Islet precursor cell (in vitro differentiated cells): ENCODE results near the gene ZNF513.

Source experiments
- DNase-seq: peaks from one replicate; pipeline ENCODE4 v3.0.0-alpha.2; 2018

Gene ZNF513

DNA sequence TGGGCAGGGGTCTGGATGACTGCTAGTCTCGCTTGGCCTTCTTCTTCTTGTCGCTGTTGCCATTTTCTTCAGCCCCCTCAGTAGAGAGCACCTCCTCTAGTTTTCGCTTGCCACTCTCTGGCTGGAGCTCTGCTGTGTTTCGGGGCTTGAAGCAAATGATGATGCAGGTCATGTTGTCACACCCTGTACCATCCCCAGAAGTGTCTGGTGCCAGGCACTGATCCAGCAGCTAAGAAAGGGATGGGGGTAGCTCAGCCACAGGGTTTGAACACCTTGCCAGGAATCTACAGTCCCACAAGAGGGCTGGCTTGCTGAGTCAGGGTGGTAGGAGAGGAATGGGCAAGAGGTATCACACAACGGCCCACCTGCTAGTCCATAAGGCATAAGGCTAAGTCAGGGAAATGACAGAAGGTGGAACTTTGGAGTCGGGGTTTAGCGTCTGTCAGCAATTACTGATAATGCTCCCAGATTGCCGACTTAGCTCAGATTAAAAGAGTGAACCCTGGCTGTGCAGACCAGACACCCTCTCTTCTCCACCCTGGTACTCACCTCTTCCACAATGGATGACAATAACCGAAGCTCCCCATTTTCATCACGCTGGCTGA is 1.1 kb upstream of the ZNF513 start:
- no peak for DNase-seq

DNA sequence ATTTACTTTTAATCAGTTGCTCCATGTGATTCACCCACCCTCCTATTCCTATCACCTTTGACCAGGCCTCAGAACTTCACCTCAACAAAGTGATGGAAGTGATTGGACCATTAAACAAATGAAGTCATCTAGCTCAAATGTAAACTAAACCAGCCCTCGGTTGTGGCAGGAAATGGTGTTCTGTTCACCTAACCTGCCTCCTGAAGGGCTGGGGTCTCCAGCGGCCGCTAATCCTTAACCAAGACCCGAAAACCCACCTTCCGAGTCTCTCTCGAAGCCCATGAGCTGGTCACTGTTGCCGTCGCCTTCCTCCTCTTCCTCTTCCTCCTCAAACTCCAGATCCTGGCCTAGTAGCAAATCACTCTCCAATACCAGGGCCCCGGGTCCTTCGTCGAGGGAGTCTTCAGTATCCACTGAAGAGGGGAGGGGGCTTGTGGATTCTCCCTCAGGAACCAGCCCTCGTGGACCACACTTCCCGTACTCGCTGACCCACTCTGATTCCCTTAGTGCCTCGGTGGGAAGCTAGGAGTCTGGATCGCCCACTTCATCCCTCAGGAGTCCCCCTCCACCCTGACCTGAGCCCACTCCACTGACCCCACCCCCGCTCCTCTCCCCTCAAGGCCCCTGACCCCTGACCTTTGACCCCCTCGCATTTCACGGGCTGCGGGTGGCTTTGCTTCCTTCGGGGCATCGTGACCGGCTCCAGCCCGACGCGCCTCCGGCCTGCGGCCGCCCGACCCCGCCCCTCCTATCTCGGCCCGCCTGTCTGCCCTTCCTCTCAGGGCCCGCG is 503 bp downstream of the ZNF513 start:
- DNase-seq, result peak; percentile 61

DNA sequence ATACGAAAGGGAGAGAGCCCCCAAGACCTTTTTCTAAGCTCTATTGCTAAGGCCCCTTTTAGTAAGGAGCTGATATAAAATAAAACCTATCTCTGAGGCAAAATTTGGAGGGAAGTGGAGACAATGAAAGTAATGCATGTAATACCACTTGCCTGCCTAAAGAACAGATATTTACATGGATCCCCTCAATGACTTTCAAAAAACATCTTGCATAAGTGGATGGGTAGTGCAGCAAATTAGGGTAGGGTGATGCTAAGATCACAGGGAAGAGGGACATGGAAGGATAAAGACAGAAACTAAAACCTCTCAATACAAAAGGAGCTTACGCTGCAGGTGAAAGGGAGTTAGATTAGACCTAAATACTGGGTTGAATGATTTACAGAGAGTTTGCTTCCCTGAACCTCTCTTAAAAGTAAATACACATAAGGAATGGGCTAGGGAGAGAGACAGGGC is 1.1 kb downstream of the ZNF513 start:
- DNase-seq, result no peak

DNA sequence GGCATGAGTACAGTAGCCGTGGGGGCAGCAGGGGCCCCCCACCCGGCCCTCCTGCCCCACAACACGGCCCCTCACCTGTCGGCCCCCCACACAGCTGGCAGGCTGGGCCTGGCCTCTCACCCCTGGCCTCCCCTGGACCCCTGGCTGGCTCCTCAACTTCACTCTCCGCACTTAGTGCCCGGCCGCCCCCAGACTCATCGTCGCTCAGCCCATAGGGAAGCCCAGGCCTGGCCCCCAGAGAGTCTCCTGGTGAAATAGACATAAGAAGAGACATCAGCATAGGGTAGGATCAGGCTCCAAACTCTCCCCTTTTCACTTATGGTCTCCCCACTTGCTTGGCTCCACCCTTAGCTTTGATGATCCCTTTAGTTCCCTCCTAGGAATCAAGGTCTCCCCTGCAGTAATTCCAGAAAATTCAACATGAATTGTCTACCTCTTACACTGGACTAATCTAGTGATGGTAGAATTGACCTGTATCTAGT is 1.7 kb downstream of the ZNF513 start:
- DNase-seq, result no peak

DNA sequence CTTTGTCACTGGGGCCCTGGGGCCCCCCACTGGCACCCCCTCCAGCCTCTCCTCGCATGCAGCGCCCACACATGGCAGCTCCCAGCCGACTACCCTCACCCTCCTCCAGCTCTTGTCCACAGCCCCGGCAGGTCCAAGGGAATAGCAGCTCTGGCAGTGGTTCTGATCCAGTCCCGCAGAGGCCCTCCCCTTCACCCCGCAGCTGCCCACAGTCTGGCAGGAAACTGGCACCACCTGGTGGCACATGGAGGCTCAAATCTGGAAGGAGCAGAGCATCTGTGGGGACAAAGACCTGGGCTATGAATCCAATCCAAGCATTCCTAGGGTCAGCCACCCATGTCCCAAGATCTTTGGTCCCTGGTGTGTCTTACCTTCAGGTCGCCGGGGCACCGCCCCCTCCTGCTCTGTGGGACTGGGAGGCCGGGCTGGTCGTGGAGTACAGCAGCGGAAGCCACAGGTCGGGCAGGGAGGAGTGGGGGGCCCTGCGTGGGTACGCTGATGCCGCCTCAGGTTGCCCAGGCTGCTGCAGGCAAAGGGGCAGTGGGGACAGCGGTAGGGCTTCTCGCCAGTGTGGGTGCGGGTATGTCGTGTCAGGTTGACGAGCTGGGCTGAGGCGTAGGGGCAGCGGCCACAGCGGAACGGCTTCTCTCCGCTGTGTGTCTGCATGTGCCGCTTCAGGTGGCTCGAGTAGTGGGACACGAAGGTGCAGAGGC is 2.3 kb downstream of the ZNF513 start:
- DNase-seq, result no peak

DNA sequence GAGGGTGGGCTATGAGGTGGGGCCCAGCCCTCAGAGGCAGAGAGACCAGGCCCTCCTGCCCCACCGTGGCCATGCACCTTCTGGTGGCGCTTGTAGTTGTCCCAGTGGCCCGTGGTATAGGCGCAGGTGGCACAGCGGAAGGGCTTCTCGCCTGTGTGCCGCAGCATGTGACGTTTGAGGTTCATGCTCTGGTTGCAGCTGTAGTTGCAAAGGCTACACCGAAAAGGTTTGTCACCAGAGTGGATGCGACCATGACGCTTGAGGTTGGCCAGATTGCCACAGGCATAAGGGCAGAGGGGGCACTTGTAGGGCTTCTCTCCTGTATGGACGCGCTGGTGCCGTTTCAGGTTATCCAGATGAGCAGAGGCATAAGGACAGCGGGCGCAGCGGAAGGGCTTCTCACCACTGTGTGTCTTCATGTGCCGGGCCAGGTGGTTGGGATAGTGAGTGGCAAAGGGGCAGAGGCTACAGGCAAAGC is 2.9 kb downstream of the ZNF513 start:
- DNase-seq, result no peak

DNA sequence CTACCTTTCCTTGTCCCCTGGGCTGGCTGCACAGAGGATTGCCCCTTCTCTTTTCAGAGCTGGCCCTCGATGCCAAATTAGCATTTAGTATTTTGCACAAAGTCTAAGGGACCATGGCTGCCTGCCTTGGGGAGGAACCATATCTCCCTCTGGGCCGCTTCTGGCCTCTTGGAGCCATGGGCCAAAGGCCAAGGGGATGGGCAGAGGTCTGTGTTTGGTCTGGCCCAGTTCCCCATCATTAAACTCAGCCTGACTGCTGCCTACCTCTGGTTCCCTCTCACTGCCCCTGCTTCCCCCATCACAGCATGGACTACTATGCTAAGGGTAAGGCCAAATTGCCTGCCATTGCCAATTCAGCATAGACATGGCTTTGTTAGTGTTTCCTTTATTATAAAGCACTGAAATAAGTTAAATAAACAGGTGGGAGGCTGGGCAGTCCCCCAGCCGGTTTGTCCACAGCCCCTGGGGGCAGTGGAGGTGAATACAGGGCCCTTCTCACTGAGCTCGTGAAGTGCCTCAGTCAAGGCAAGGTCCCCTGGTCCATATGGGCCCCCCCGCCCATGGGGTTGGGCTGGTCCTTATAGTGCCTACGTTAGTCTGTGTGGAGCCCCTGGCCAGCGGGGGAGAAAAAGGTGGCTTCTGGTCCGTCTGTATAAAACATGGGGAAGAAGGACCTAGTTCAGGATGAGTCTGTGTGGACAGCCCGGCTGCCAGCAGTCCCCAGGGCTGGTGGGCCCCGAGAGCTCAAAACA is 3.5 kb downstream of the ZNF513 start:
- DNase-seq, result no peak

DNA sequence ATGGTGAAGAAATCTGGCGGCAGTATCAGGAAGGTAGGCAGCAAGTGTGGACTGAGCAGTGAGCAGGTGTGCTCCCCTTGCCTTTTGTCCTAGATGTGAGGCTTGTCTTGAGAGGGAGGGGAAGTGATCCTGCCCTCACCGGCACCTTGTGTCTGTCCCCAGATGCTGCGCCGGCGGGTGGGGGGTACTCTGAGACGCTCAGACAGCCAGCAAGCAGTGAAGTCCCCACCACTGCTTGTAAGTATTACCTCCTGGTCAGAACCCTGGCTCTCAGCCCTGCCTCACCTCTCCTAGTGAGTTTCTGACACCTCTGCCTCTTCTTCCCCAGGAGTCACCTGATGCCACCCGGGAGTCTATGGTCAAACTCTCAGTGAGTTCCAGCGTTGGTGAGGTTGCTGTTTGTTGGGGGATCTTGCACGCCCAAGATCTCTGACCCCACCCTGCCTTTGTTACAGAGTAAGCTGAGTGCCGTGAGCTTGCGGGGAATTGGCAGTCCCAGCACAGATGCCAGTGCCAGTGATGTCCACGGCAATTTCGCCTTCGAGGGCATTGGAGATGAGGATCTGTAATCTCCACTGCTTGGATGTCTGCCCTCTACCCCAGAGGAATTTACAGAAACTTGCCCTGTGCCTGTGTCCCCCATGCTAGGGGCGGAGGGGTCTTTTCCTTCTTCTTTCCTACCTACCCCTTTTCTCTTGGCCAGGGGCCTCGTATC is 4.2 kb downstream of the ZNF513 start:
- no peak for DNase-seq

DNA sequence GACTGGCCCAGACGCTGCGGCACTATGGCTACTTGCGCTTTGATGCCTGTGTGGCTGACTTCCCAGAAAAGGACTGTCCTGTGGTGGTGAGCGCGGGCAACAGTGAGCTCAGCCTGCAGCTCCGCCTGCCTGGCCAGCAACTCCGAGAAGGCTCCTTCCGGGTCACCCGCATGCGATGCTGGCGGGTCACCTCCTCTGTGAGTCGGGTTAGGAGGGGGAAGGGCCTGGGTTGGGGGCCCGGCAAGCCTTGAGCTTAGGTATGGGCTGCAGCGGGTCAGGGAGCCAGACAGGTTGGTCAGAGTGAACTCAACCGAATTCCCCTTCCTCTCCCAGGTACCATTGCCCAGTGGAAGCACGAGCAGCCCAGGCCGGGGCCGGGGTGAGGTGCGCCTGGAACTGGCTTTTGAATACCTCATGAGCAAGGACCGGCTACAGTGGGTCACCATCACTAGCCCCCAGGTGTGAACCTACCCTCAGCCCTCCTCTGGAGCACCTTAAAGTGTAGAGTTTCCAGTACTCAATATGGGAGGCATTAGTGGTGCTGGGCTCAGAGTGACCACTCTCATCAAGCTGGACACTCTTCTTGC is 4.9 kb downstream of the ZNF513 start:
- DNase-seq, result no peak

DNA sequence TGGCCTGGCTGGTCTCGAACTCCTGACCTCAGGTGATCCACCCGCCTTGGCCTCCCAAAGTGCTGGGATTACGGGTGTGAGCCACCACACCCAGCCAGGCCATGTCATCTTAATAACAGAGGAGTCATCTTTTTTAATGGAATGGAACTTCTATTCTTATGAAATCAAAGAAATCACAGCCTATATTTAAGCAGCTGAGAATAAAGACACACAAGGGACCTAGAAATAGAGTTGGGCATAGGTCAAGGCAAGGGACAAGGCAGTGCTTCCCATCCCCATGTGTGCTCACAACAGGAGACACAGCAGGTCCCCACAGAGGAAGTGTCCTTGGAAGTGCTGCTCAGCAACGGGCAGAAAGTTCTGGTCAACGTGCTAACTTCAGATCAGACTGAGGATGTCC is 7.0 kb downstream of the ZNF513 start:
- DNase-seq, result no peak

DNA sequence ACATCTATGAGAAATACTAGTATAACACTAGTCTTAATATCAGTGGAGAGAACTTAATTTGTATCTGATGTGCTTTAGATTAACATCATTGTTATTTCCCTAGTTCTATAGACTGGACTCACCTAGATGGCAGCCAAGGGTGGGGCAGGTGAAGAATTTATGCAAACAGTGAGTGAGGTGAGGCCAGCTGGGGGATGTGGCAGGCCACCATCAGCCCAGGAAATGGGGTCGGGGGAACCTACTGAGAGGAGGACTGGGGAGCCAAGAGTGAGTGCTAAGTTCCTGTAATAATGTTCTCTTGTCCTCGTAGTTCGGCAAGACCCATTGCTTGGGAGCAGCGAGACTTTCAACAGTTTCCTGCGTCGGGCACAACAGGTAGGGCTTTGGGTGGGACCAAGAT is 7.6 kb downstream of the ZNF513 start:
- DNase-seq, result no peak

DNA sequence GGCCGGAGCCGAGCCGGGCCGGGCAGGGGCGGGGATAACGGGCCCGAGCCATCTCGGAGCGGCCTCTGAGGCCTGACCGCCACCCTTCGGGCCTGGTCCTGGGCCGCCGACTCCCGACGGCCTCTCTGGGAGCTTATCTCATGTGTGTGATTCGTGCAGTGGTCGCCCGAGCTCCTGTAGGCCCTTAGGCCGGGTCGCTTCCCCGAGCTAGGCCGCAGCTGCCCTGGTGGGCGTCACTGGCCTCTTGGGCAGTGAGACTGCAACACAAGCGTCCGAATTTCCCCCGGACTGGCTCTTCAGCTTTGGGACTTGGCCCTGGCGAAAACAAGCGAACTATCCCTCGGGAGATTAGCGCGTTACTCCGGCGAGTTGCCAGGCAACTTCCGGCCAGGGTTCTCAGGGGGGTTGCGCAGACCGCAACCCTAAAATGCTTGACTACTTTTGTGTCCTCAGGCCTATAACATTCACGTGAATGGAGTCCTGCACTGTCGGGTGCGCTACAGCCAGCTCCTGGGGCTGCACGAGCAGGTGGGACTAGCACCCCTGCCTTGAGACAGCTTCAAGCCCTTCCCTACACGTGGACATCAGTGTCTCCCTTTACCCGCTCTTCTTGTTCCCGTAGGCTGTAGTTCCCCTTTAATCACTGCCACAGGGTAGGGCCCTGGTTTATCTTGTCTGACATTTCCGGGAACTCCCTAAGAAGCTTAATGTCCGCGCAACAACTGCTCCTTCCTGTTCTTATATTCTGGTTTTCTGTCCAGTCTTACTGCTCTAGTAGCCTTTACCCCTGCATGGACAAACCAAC is 9.5 kb downstream of the ZNF513 start:
- DNase-seq, result no peak

DNA sequence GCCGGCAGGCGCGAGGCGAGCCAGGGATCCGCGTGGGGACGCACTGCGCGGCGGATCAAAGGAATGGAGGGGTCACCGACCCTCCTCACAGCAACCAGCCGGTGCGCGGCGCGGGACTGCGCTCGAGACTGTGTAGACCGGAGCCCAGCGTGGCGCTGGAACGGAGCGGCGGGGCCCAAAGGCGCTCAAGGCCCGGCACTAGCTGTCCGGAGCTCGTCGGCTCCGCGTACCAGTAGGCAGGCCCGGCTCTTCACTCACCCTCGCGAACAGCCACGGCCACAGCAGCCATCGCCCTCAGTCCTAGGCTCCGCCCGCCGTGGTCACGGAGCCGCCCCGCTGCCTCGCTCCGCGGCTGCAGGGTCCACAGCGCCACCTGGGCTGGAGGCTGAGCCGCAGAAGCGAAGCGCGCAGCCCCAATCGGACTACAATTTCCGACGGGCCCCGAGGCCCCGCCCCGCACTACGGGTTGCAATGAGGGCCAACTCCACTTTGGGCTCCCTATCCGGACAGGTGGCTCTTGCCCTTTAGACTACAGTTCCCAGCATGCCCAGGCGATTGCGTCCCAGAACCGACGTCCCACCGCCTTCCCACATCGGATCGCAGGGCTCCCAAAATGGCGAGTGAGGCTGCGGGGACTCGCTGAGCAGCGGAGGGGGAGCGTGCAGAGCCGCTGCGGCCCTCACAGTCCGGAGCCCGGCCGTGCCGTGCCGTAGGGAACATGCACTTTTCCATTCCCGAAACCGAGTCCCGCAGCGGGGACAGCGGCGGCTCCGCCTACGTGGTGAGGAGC is 10.3 kb downstream of the ZNF513 start, which contains the start of the genes EIF2B4 and SNX17:
EIF2B4 (minus strand) TSS at position 313 of the 790 bp plus-strand sequence; CDS start at position 289, 24 bp downstream.
SNX17 (plus strand) TSS at position 591 of the 790 bp plus-strand sequence; CDS start at position 719, 128 bp downstream.
- DNase-seq, result peak; percentile 100

DNA sequence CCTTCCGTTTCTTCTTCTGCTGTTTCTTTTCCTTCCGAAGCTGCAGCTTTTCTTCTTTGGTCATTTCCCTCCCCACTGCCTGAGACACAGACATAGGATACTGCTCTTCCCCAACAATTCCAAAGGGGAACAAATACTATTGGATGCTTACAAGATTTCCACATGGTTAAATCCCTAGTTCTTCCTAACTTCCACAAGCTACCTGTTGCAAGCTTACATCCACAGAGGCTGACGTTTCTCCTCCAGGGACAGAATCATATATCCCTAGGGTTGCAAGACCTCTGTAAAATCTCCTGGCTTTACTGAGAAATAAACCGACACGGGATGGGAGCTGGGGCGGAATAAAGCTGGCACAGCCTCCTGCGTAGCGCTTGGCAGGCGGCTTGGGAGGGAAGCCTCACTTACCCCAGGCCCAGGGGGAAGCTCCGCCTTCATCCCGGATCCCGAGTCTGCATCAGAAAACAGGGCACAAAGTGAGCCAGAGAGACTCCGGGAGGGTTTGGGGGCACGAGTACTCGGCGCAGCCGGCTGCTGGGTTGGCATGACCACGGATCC is 11.0 kb downstream of the ZNF513 start:
- no peak for DNase-seq

DNA sequence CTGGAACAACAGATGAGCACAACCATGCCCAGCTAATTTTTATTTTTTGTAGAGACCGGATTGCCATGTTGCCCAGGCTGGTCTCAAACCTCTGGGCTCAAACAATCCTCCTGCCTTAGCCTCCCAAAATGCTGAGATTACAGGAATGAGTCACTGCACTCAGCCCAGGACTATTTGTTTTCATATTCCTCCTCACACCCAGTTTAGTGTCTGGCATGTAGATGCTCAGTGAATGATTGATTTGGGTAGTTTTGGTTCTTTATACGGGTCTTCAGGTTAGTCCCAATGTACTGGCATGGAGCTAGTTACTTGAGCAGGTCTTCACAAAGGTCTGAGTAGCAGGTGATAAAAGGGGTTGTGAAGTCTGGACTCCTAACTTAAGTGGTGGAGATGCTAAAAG is 16.6 kb downstream of the ZNF513 start:
- no peak for DNase-seq

DNA sequence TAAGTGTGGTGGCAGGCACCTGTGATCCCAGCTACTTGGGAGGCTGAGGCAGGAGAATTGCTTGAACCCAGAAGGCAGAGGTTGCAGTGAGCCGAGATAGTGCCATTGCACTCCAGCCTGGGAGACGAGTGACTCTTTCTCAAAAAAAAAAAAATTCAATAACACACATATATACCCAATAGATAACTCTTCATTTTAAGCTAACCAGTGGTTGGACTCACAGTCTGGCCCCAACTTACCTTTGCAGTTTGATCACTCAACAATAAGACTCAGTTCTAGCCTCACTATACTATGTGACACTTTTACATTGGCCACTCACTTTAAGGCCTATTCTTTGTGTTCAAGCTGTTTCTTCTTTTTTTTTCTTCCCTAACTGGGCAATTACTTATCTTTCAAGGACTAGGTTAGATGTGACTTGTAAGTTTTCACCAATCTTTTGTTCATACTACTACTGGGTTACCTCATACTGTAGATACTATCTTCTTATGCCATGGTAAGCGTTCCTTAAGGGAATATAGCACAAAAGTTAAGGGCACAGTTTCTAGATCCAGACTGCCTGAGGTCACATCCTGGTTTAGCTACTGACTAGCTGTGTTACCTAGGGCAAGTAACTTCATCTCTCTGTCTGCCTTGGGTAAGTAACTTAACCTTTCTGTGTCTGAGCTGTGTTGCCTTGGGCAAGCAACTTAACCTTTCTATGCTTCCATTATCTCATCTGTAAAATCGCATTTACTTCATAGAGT is 17.7 kb downstream of the ZNF513 start:
- DNase-seq, result no peak

DNA sequence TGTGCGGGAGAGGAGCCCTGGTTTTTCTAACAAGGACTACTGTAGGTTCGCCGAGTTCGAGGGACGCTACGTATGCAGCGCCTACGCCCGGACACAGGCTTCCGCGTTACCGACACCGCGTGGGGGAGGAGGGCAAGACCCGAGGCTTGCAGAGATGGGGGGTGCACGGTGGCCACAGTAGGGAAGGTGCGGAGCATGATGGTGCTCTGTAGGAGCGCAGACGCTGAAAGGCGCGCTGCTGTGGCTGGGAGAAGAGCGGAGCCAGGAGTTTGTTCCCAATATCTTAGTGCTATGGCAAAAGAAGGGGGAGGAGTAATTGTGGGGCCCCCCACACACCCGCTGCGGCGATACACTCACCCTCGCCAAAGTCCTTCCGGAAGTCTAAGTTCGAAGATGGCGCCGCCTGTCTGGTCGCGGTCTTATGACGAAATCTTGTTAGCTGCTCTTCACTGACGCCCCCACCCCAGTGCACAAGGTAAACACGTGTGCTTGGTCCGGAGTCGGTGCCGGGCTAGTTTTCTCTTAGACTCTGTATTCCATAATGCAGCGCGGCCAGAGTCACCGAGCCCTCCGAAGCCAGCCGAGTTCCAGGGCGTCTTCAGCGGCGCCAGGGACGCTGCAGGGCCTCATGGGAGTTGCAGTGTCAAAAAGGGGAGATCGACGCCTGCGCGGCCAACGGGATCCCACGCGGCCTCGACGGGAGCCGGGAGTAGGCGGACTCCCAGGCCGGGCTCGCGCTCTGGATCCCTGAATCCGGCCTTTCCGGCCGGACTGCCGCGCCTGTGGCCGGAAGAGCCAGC is 24.0 kb downstream of the ZNF513 start, which contains the start of gene GTF3C2:
GTF3C2 (minus strand) TSS at position 383 of the 800 bp plus-strand sequence. CDS start 13,210 bp downstream, outside the sequence.
- DNase-seq, result peak; percentile 99

DNA sequence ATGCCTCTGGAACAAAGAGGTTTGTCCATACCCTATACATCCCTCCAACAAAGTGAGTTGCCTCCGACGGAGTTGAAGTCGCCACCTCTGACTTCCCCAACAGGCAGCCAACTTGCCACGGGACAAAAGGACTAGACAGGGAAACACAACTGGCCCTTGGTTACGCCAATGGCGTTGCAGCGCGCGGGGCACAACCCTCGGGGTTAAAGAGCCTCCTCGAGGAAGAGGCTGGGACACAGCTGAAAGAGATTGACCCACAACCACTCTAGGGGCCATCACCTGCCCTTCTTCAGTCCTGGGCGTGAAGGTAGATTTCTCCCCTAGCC is 24.5 kb downstream of the ZNF513 start:
- DNase-seq, result peak; percentile 85
